Vagina (tissue), 2 donors: Measurements from ENCODE around the gene DSP. TPM values are rescaled to one million over a fixed set of nuclear protein-coding genes. Genes with fewer than 3 reads are reported as not detected.

Experiments
- DNase-seq, 2 donors: peaks; one replicate each; pipeline ENCODE4 v3.0.0-alpha.2; 2017; ENCODE audit errors: extremely low spot score in 2 of 2
- H3K27ac ChIP-seq: fragments of 200-600 bp; sonication (generic); one replicate; pipeline ENCODE4 v1.5.1; 2019
- H3K27me3 ChIP-seq: fragments of 200-600 bp; sonication (generic); one replicate; pipeline ENCODE4 v1.5.1; 2019
- H3K36me3 ChIP-seq, 2 donors: fragments of 200-600 bp; sonication (generic); one replicate each; pipeline ENCODE4 v1.5.1; 2017 to 2019
- H3K4me1 ChIP-seq: fragments of 200-600 bp; sonication (generic); one replicate; pipeline ENCODE4 v1.5.1; 2019
- H3K4me3 ChIP-seq, 2 donors: fragments of 200-600 bp; sonication (generic); 1 replicate in 1 of 2; 2 replicates in 1 of 2; pipeline ENCODE4 v1.5.1; 2016 to 2019
- H3K9me3 ChIP-seq: fragments of 200-600 bp; sonication (generic); one replicate; pipeline ENCODE4 v1.5.1; 2019
- POLR2A ChIP-seq, 2 donors: fragments of 450-650 bp; IDR thresholded peaks; one replicate each; pipeline ENCODE4 v1.6.1; 2017; ENCODE audit warnings: antibody characterized with exemption in 2 of 2, mild to moderate bottlenecking in 2 of 2, moderate library complexity in 2 of 2
- POLR2AphosphoS5 ChIP-seq, 2 donors: sonication (generic); formaldehyde crosslinking; IDR thresholded peaks; one replicate each; pipeline ENCODE4 v1.9.0; 2017; ENCODE audit warnings: antibody characterized with exemption in 2 of 2, mild to moderate bottlenecking in 2 of 2, low read depth in 1 of 2; ENCODE audit not compliant: insufficient read depth in 1 of 2
- intact Hi-C: fragments of 100-400 bp; cut with DNase I; formaldehyde crosslinking; loops from one replicate; pipeline ENCODE4 v1.15.1; 2023
- total RNA-seq: library from RNA; depleted of rRNA; stranded (reverse); fragments of >200 nt; gene quantifications from one replicate; pipeline ENCODE4 v1.2.3, GENCODE V29; 2016
- TF ChIP-seq, protein P1 (sequence below), 3 experiments: fragments of 450-650 bp in 2 of 3; fragments of 200-600 bp in 1 of 3; sonication (generic) in 1 of 3; IDR thresholded peaks; one replicate each; pipeline ENCODE4 v1.5.1; 2017 to 2019; ENCODE audit warnings: antibody characterized with exemption in 3 of 3, mild to moderate bottlenecking in 2 of 3, moderate library complexity in 2 of 3

The DSP gene
- total RNA-seq, 1 donor from 2014 or later: 802 TPM

GRCh38 chr6:7544597-7544996, 3.1 kb downstream of the DSP start:
- TF ChIP-seq POLR2AphosphoS5 (IDR thresholded peaks at IDR 0.05; ENCODE audit: insufficient read depth in 1 of 2, low read depth in 1 of 2): no peak
- no peak for TF ChIP-seq POLR2A (IDR thresholded peaks at IDR 0.05)
- TF ChIP-seq, protein P1, sequence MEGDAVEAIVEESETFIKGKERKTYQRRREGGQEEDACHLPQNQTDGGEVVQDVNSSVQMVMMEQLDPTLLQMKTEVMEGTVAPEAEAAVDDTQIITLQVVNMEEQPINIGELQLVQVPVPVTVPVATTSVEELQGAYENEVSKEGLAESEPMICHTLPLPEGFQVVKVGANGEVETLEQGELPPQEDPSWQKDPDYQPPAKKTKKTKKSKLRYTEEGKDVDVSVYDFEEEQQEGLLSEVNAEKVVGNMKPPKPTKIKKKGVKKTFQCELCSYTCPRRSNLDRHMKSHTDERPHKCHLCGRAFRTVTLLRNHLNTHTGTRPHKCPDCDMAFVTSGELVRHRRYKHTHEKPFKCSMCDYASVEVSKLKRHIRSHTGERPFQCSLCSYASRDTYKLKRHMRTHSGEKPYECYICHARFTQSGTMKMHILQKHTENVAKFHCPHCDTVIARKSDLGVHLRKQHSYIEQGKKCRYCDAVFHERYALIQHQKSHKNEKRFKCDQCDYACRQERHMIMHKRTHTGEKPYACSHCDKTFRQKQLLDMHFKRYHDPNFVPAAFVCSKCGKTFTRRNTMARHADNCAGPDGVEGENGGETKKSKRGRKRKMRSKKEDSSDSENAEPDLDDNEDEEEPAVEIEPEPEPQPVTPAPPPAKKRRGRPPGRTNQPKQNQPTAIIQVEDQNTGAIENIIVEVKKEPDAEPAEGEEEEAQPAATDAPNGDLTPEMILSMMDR (IDR thresholded peaks at IDR 0.05): no peak
- Histone ChIP-seq H3K27me3 (peaks cover 3% of the 10 kb centered on the region), H3K27ac (peak overlapping the region; percentile 89), H3K4me1 (peaks cover 24% of the 10 kb centered on the region), H3K9me3 (no peaks in the 10 kb centered on the region), H3K4me3 (peak overlapping the region in 1 of 2 donors; percentile 61), H3K36me3 (no peaks in the 10 kb centered on the region)
- no peak for DNase-seq
- intact Hi-C loops: no loop called here

DNA sequence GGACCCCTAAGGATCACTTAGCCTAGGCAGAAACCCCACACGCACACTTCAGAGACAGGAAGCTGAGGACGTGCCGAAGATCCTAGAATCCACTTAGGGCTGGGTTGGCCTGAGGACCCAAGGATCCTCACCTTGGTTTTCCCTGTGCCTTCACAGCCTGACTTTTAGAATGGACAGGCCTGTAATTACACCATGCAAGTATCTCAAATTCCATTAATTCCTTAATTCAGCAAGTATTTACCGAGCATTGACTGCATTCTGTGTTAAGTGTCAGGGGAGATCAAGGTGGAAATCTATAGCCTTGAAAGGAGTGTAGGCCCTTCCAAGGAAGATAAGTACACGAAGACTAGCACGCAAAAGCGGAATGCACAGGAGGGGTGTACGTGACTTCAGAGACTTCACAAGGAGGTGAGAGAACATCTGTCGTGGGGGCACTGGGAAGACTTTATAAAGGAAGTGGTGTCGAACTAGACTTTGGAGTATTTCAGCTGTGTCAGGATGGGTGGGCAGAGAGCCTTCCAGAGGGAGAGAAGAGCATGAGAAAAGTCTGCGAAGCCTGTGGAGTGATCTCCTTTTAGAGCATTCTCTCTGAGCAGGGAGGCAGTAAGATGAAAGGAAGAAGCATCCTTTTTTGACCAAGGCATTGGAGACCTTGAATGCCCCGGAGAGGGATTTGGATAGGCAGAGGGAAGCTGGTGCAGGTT, 4.0 kb downstream of the DSP start:
- H3K27me3 ChIP-seq: peaks cover 3% of the 10 kb centered on the region
- no peak for TF ChIP-seq POLR2A (IDR thresholded peaks at IDR 0.05)
- TF ChIP-seq, protein P1 (IDR thresholded peaks at IDR 0.05): no peak
- no peak for TF ChIP-seq POLR2AphosphoS5 (IDR thresholded peaks at IDR 0.05; ENCODE audit: insufficient read depth in 1 of 2, low read depth in 1 of 2)
- intact Hi-C loops: no loop called here
- no peaks in the 10 kb centered on the region for H3K36me3 ChIP-seq
- H3K27ac ChIP-seq: peak overlapping the region; percentile 89
- H3K9me3 ChIP-seq: no peaks in the 10 kb centered on the region
- H3K4me1 ChIP-seq: peaks cover 24% of the 10 kb centered on the region
- H3K4me3 ChIP-seq: peak overlapping the region in 1 of 2 donors; percentile 61
- DNase-seq: no peak

DNA sequence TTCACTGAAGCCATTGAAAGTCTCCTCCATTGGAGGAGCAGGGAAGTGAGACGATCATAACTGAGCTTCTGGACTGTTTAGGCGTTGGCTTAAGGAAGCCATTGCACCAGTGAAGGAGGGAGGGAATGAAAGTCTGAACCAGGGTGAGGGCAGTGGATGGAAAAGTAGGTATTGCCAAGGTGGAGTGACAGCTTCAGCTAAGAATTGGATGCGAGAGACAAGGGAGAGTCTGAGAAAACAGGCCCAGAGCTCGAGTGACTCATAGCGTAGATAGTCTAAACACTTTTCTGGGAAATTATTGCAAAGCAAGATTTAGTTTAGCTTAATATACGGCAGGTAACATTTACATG, 4.5 kb downstream of the DSP start:
- intact Hi-C loops: no loop called here
- H3K9me3 ChIP-seq: no peaks in the 10 kb centered on the region
- peaks cover 21% of the 10 kb centered on the region for H3K4me1 ChIP-seq
- H3K36me3 ChIP-seq: no peaks in the 10 kb centered on the region
- peak overlapping the region; percentile 89 for H3K27ac ChIP-seq
- H3K27me3 ChIP-seq: peaks cover 3% of the 10 kb centered on the region
- peak overlapping the region in 1 of 2 donors; percentile 61 for H3K4me3 ChIP-seq
- TF ChIP-seq POLR2AphosphoS5 (IDR thresholded peaks at IDR 0.05; ENCODE audit: insufficient read depth in 1 of 2, low read depth in 1 of 2) (no peak), POLR2A (IDR thresholded peaks at IDR 0.05) (no peak)
- TF ChIP-seq, protein P1 (IDR thresholded peaks at IDR 0.05): no peak
- no peak for DNase-seq

DNA sequence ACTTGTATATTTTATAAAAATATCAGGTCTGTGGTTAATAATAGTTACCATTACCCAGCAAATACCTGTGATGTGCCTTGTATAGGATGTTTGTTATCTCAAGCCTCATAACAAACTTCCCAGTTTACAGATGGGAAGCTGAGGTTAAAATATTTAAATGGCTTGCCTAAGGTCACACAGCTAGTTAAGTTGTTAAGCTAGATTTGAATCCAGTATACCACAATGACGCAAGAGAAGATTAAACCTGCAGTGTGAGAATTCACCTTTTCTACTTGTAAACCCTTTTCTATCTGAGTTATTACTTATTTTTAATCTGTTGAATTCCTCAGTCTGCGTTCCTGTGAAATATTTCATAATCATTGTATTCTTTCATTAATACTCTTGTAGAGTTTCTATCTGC, 4.9 kb downstream of the DSP start:
- no peak for DNase-seq
- Histone ChIP-seq H3K9me3 (no peaks in the 10 kb centered on the region), H3K36me3 (no peaks in the 10 kb centered on the region), H3K27ac (peak overlapping the region; percentile 89), H3K27me3 (peaks cover 3% of the 10 kb centered on the region), H3K4me1 (peaks cover 17% of the 10 kb centered on the region), H3K4me3 (peak overlapping the region in 1 of 2 donors; percentile 61)
- intact Hi-C loops: no loop called here
- TF ChIP-seq POLR2AphosphoS5 (IDR thresholded peaks at IDR 0.05; ENCODE audit: insufficient read depth in 1 of 2, low read depth in 1 of 2): no peak
- TF ChIP-seq, protein P1 (IDR thresholded peaks at IDR 0.05): no peak
- no peak for TF ChIP-seq POLR2A (IDR thresholded peaks at IDR 0.05)

- peak overlapping the region in 1 of 2 donors; percentile 61 for H3K4me3 ChIP-seq
- H3K27me3 ChIP-seq: peaks cover 3% of the 10 kb centered on the region
- H3K27ac ChIP-seq: peak overlapping the region; percentile 89
Observed at GRCh38 chr6:7546896-7547295, 5.4 kb downstream of the DSP start.

More at GRCh38 chr6:7546896-7547295, 5.4 kb downstream of the DSP start:
- TF ChIP-seq POLR2A (IDR thresholded peaks at IDR 0.05): no peak
- TF ChIP-seq POLR2AphosphoS5 (IDR thresholded peaks at IDR 0.05; ENCODE audit: insufficient read depth in 1 of 2, low read depth in 1 of 2): peak in 1 of 2 donors; percentile 10
- TF ChIP-seq, protein P1 (IDR thresholded peaks at IDR 0.05): no peak
- no peaks in the 10 kb centered on the region for H3K36me3 ChIP-seq
- peaks cover 12% of the 10 kb centered on the region for H3K4me1 ChIP-seq
- H3K9me3 ChIP-seq: no peaks in the 10 kb centered on the region
- no peak for DNase-seq
- intact Hi-C loops: no loop called here
